Osteocyte (in vitro differentiated cells): ENCODE data around the gene EIF4G1. TPM values are rescaled to one million over a fixed set of nuclear protein-coding genes. Genes with fewer than 3 reads are reported as not detected.
A peak's percentile ranks its signal among the peaks of the same experiment; 100 is the strongest.

Experiments used
- DNase-seq: peaks from one replicate; pipeline ENCODE4 v3.0.0; 2021; ENCODE audit warnings: mixed read lengths; ENCODE audit not compliant: unreplicated experiment; ENCODE audit errors: extremely low spot score
- H3K27ac Mint-ChIP-seq: one replicate; pipeline ENCODE4 v1.8.0; 2021; ENCODE audit warnings: mild to moderate bottlenecking, mixed read lengths; ENCODE audit not compliant: unreplicated experiment
- H3K27me3 Mint-ChIP-seq: one replicate; pipeline ENCODE4 v1.8.0; 2021; ENCODE audit warnings: mixed read lengths; ENCODE audit not compliant: unreplicated experiment
- H3K36me3 Mint-ChIP-seq: one replicate; pipeline ENCODE4 v1.8.0; 2021; ENCODE audit warnings: mixed read lengths; ENCODE audit not compliant: unreplicated experiment
- H3K4me1 Mint-ChIP-seq: one replicate; pipeline ENCODE4 v1.8.0; 2021; ENCODE audit warnings: mixed read lengths; ENCODE audit not compliant: unreplicated experiment
- H3K4me3 Mint-ChIP-seq: one replicate; pipeline ENCODE4 v1.8.0; 2021; ENCODE audit warnings: mild to moderate bottlenecking, moderate library complexity, mixed read lengths; ENCODE audit not compliant: unreplicated experiment
- H3K9me3 Mint-ChIP-seq: one replicate; pipeline ENCODE4 v1.8.0; 2021; ENCODE audit warnings: mixed read lengths; ENCODE audit not compliant: unreplicated experiment
- total RNA-seq: library from RNA; stranded (reverse); gene quantifications from 2 replicates; pipeline ENCODE4 v1.2.1, GENCODE V29; 2021
- TF ChIP-seq, protein P1 (sequence below): fragments of 200-600 bp; sonication (generic); IDR thresholded peaks from 2 replicates; pipeline ENCODE4 v1.5.0; 2021; ENCODE audit warnings: antibody characterized with exemption, mild to moderate bottlenecking, moderate library complexity

EIF4G1 gene
- total RNA-seq, 1 donor from 2014 or later, result 385 TPM

GRCh38 chr3:184289426-184289938 lies 24.9 kb upstream of the EIF4G1 start:
- TF ChIP-seq, protein P1, sequence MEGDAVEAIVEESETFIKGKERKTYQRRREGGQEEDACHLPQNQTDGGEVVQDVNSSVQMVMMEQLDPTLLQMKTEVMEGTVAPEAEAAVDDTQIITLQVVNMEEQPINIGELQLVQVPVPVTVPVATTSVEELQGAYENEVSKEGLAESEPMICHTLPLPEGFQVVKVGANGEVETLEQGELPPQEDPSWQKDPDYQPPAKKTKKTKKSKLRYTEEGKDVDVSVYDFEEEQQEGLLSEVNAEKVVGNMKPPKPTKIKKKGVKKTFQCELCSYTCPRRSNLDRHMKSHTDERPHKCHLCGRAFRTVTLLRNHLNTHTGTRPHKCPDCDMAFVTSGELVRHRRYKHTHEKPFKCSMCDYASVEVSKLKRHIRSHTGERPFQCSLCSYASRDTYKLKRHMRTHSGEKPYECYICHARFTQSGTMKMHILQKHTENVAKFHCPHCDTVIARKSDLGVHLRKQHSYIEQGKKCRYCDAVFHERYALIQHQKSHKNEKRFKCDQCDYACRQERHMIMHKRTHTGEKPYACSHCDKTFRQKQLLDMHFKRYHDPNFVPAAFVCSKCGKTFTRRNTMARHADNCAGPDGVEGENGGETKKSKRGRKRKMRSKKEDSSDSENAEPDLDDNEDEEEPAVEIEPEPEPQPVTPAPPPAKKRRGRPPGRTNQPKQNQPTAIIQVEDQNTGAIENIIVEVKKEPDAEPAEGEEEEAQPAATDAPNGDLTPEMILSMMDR, result peak; percentile 72

GRCh38 chr3:184290331-184290730 lies 24.1 kb upstream of the EIF4G1 start:
- no peaks in the 10 kb centered on the region for H3K36me3 Mint-ChIP-seq
- TF ChIP-seq, protein P1, result no peak
- H3K9me3 Mint-ChIP-seq, result no peaks in the 10 kb centered on the region
- no peak overlapping the region for H3K27ac Mint-ChIP-seq
- no peak overlapping the region for H3K4me3 Mint-ChIP-seq
- peaks cover 28% of the 10 kb centered on the region for H3K27me3 Mint-ChIP-seq
- DNase-seq, result no peak
- no peaks in the 10 kb centered on the region for H3K4me1 Mint-ChIP-seq

More at GRCh38 chr3:184289426-184289938, 24.9 kb upstream of the EIF4G1 start:
- Mint-ChIP-seq H3K4me1 (no peaks in the 10 kb centered on the region), H3K36me3 (no peaks in the 10 kb centered on the region), H3K4me3 (no peak overlapping the region), H3K27ac (no peak overlapping the region), H3K9me3 (no peaks in the 10 kb centered on the region), H3K27me3 (peaks cover 26% of the 10 kb centered on the region)
- no peak for DNase-seq

DNA sequence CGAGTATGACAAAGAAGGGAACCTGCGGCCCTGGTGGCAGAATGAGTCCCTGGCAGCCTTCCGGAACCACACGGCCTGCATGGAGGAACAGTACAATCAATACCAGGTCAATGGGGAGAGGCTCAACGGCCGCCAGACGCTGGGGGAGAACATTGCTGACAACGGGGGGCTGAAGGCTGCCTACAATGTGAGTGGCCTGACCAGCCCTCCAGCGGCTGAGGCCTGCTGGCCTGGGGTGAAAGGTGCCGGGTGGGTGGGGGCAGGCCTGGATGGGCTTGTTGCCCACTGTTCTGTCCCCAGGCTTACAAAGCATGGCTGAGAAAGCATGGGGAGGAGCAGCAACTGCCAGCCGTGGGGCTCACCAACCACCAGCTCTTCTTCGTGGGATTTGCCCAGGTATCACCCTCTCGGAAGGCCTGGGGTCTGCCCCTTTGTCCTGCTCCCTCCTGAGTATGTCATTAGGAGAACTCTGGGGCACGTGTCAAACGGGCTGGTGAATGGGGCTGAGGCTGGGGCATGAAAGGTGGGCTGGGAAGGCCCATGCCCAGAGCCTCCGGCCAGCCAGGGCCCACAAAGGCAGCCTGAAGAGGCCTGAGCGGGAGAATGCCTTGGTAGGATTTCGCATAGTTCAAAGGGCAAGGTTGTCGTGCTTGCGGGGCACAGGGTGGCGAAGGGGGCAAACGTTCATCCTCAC lies 23.2 kb upstream of the EIF4G1 start:
- Mint-ChIP-seq H3K4me1 (no peaks in the 10 kb centered on the region), H3K27ac (no peak overlapping the region), H3K9me3 (no peaks in the 10 kb centered on the region), H3K36me3 (no peaks in the 10 kb centered on the region), H3K27me3 (peaks cover 25% of the 10 kb centered on the region), H3K4me3 (no peak overlapping the region)
- TF ChIP-seq, protein P1, result no peak
- DNase-seq, result no peak

- Mint-ChIP-seq H3K36me3 (no peaks in the 10 kb centered on the region), H3K27ac (no peak overlapping the region), H3K4me1 (no peaks in the 10 kb centered on the region), H3K9me3 (no peaks in the 10 kb centered on the region), H3K27me3 (peaks cover 23% of the 10 kb centered on the region), H3K4me3 (no peak overlapping the region)
- no peak for DNase-seq
- TF ChIP-seq, protein P1, result no peak
Measured at GRCh38 chr3:184291738-184292445, 22.5 kb upstream of the EIF4G1 start.

- H3K4me1 Mint-ChIP-seq, result peaks cover 16% of the 10 kb centered on the region
- TF ChIP-seq, protein P1, result no peak
- no peak overlapping the region for H3K4me3 Mint-ChIP-seq
- H3K27me3 Mint-ChIP-seq, result peaks cover 14% of the 10 kb centered on the region
- no peak for DNase-seq
- peaks cover 3% of the 10 kb centered on the region for H3K36me3 Mint-ChIP-seq
- H3K9me3 Mint-ChIP-seq, result no peaks in the 10 kb centered on the region
- no peak overlapping the region for H3K27ac Mint-ChIP-seq
Measured at GRCh38 chr3:184295771-184296170, 18.6 kb upstream of the EIF4G1 start.
